ENCODE measurements around the gene AIP. TPM values are rescaled to one million over a fixed set of nuclear protein-coding genes. Genes with fewer than 3 reads are reported as not detected.
A peak's percentile ranks its signal among the peaks of the same experiment; 100 is the strongest.
"Not testable (repeated sequence)": the region's sequence is repeated elsewhere in the genome, so short reads cannot be mapped to it uniquely, and the experiment has no call there.

AIP gene
- total RNA-seq, 4 donors from 2014 or later = 30.5 to 58.4 (median 42.2) TPM

- WGBS = 64% methylated on average over 9 of the region's 11 CpGs
- no peak overlapping the region for H3K4me3 ChIP-seq
- H3K27ac ChIP-seq = no peak overlapping the region
- H3K4me1 ChIP-seq = peaks cover 36% of the 10 kb centered on the region
- no peak for TF ChIP-seq CTCF (IDR thresholded peaks at IDR 0.05)
- no peak for TF ChIP-seq POLR2A (IDR thresholded peaks at IDR 0.05)
- TF ChIP-seq EP300 (IDR thresholded peaks at IDR 0.05) = no peak
- TF ChIP-seq POLR2AphosphoS5 (IDR thresholded peaks at IDR 0.05) = no peak
- H3K27me3 ChIP-seq = no peaks in the 10 kb centered on the region
- DNase-seq (ENCODE audit: low spot score in 2 of 2) = peak in 1 of 2 donors; percentile 78
- H3K36me3 ChIP-seq = peaks cover 20% of the 10 kb centered on the region
- no peaks in the 10 kb centered on the region for H3K9me3 ChIP-seq
Measured at GRCh38 chr11:67484847-67485311, 2.1 kb downstream of the AIP start.

- DNase-seq (ENCODE audit: low spot score in 2 of 2) = peak in 1 of 2 donors; percentile 69
- H3K27ac ChIP-seq, H3K9me3 ChIP-seq, H3K27me3 ChIP-seq, H3K4me3 ChIP-seq: not testable (repeated sequence)
- peaks cover 36% of the 10 kb centered on the region for H3K4me1 ChIP-seq
- peaks cover 30% of the 10 kb centered on the region for H3K36me3 ChIP-seq
- WGBS = 85% methylated on average over 7 of the region's 7 CpGs
Measured at GRCh38 chr11:67485873-67486361, 3.1 kb downstream of the AIP start.

GRCh38 chr11:67486481-67487195 lies 3.8 kb downstream of the AIP start:
- Histone ChIP-seq H3K27ac (no peak overlapping the region), H3K27me3 (no peaks in the 10 kb centered on the region), H3K9me3 (no peaks in the 10 kb centered on the region), H3K36me3 (peaks cover 38% of the 10 kb centered on the region), H3K4me1 (peaks cover 36% of the 10 kb centered on the region), H3K4me3 (no peak overlapping the region)
- TF ChIP-seq CTCF (IDR thresholded peaks at IDR 0.05) (no peak), EP300 (IDR thresholded peaks at IDR 0.05) (no peak), POLR2AphosphoS5 (IDR thresholded peaks at IDR 0.05) (no peak), POLR2A (IDR thresholded peaks at IDR 0.05) (no peak)
- DNase-seq (ENCODE audit: low spot score in 2 of 2) = no peak
- 86% methylated on average over 18 of the region's 20 CpGs for WGBS

- H3K36me3 ChIP-seq = peaks cover 65% of the 10 kb centered on the region
- no peak for DNase-seq (ENCODE audit: low spot score in 2 of 2)
- H3K27ac ChIP-seq = no peak overlapping the region
- H3K4me3 ChIP-seq = no peak overlapping the region
- no peaks in the 10 kb centered on the region for H3K9me3 ChIP-seq
- TF ChIP-seq EP300 (IDR thresholded peaks at IDR 0.05) = no peak
- TF ChIP-seq CTCF (IDR thresholded peaks at IDR 0.05) = no peak
- TF ChIP-seq POLR2AphosphoS5 (IDR thresholded peaks at IDR 0.05) = no peak
- no peak for TF ChIP-seq POLR2A (IDR thresholded peaks at IDR 0.05)
- H3K27me3 ChIP-seq = no peaks in the 10 kb centered on the region
- peaks cover 17% of the 10 kb centered on the region for H3K4me1 ChIP-seq
- WGBS = 89% methylated on average over 16 of the region's 25 CpGs
Measured at GRCh38 chr11:67489203-67489884, 6.5 kb downstream of the AIP start.

GRCh38 chr11:67489885-67490726 lies 7.3 kb downstream of the AIP start:
- no peak for DNase-seq (ENCODE audit: low spot score in 2 of 2)
- peaks cover 72% of the 10 kb centered on the region for H3K36me3 ChIP-seq
- no peak overlapping the region for H3K4me3 ChIP-seq
- TF ChIP-seq CTCF (IDR thresholded peaks at IDR 0.05) (no peak), POLR2A (IDR thresholded peaks at IDR 0.05) (no peak), POLR2AphosphoS5 (IDR thresholded peaks at IDR 0.05) (no peak), EP300 (IDR thresholded peaks at IDR 0.05) (no peak)
- WGBS = 83% methylated on average over 12 of the region's 23 CpGs
- H3K27me3 ChIP-seq = no peaks in the 10 kb centered on the region
- peaks cover 9% of the 10 kb centered on the region for H3K4me1 ChIP-seq
- no peak overlapping the region for H3K27ac ChIP-seq
- no peaks in the 10 kb centered on the region for H3K9me3 ChIP-seq

Data from suprapubic skin (tissue), 4 donors.